GM23338 (cell line): Measurements from ENCODE around the gene UBE2E2. TPM values are rescaled to one million over a fixed set of nuclear protein-coding genes. Genes with fewer than 3 reads are reported as not detected.

Experiments used
- ATAC-seq: fragments of 200-7000 bp; cut with Tn5 transposase; 3 replicates; pipeline ENCODE4 v1.9.1; 2020
- DNase-seq: peaks from one replicate; pipeline ENCODE4 v3.0.0-alpha.2; 2015; ENCODE audit warnings: low spot score
- H2AFZ ChIP-seq: fragments of 200-600 bp; sonication (generic); 2 replicates; pipeline ENCODE4 v1.8.0; 2016; ENCODE audit warnings: antibody characterized with exemption, mild to moderate bottlenecking, moderate library complexity
- H3F3A ChIP-seq: fragments of 200-600 bp; sonication (generic); replicated peaks from 2 replicates; pipeline ENCODE4 v1.8.0; 2017; ENCODE audit warnings: antibody characterized with exemption, mixed run types, low read depth
- H3K27ac ChIP-seq: fragments of 200-600 bp; sonication (generic); 2 replicates; pipeline ENCODE4 v1.6.1; 2016; ENCODE audit warnings: low read depth
- H3K27me3 ChIP-seq: fragments of 200-600 bp; sonication (generic); 2 replicates; pipeline ENCODE4 v1.8.0; 2016; ENCODE audit warnings: mild to moderate bottlenecking, mixed run types, moderate library complexity; ENCODE audit not compliant: insufficient read depth
- H3K36me3 ChIP-seq: fragments of 200-600 bp; sonication (generic); 2 replicates; pipeline ENCODE4 v1.8.0; 2016; ENCODE audit warnings: mild to moderate bottlenecking; ENCODE audit not compliant: insufficient read depth
- H3K4me1 ChIP-seq: fragments of 200-600 bp; sonication (generic); 2 replicates; pipeline ENCODE4 v1.8.0; 2016; ENCODE audit warnings: mild to moderate bottlenecking, moderate library complexity; ENCODE audit not compliant: insufficient read depth
- H3K4me2 ChIP-seq: fragments of 200-600 bp; sonication (generic); 2 replicates; pipeline ENCODE4 v1.7.1; 2017; ENCODE audit warnings: mixed run types
- H3K4me3 ChIP-seq: fragments of 200-600 bp; sonication (generic); 2 replicates; pipeline ENCODE4 v1.6.1; 2016; ENCODE audit warnings: mixed run types
- H3K79me2 ChIP-seq: fragments of 200-600 bp; sonication (generic); replicated peaks from 2 replicates; pipeline ENCODE4 v1.8.0; 2017; ENCODE audit warnings: mild to moderate bottlenecking; ENCODE audit not compliant: insufficient read depth
- H3K9me2 ChIP-seq: fragments of 200-600 bp; sonication (generic); 2 replicates; pipeline ENCODE4 v1.8.0; 2017; ENCODE audit not compliant: insufficient read depth
- H4K20me1 ChIP-seq: fragments of 200-600 bp; sonication (generic); replicated peaks from 2 replicates; pipeline ENCODE4 v1.8.0; 2017; ENCODE audit warnings: mild to moderate bottlenecking; ENCODE audit not compliant: insufficient read depth
- H3K27ac Mint-ChIP-seq: 2 replicates; pipeline ENCODE4 v1.8.0; 2020; ENCODE audit warnings: inconsistent platforms, mild to moderate bottlenecking, moderate library complexity, mixed read lengths
- H3K27me3 Mint-ChIP-seq: 3 replicates; pipeline ENCODE4 v1.8.0; 2022; ENCODE audit warnings: low read depth, mild to moderate bottlenecking, moderate library complexity, mixed read lengths, inconsistent platforms; ENCODE audit not compliant: insufficient read depth, poor library complexity
- H3K36me3 Mint-ChIP-seq: 3 replicates; pipeline ENCODE4 v1.8.0; 2021; ENCODE audit warnings: low read depth, mild to moderate bottlenecking, inconsistent platforms, moderate library complexity, mixed read lengths
- H3K4me1 Mint-ChIP-seq: 3 replicates; pipeline ENCODE4 v1.8.0; 2020; ENCODE audit warnings: mild to moderate bottlenecking, inconsistent platforms, mixed read lengths
- H3K4me3 Mint-ChIP-seq: 3 replicates; pipeline ENCODE4 v1.8.0; 2021; ENCODE audit warnings: moderate library complexity, mild to moderate bottlenecking, inconsistent platforms, mixed read lengths
- H3K9me3 Mint-ChIP-seq: 3 replicates; pipeline ENCODE4 v1.8.0; 2020; ENCODE audit warnings: moderate library complexity, mild to moderate bottlenecking, inconsistent platforms, mixed read lengths
- CTCF ChIP-seq, 2 experiments: fragments of 200-600 bp in 1 of 2; sonication (generic) in 1 of 2; conservative IDR thresholded peaks; 2 replicates each; pipeline versions ENCODE4 v1.5.1 to v1.6.1; 2016 to 2017; ENCODE audit warnings: antibody characterized with exemption in 2 of 2, low read depth in 2 of 2, mild to moderate bottlenecking in 2 of 2, moderate library complexity in 1 of 2
- ETS1 ChIP-seq: IDR thresholded peaks from 2 replicates; pipeline ENCODE4 v1.6.1; 2016; ENCODE audit warnings: antibody characterized with exemption
- EZH2 ChIP-seq: fragments of 200-600 bp; sonication (generic); IDR thresholded peaks from one replicate; pipeline ENCODE4 v1.8.0; 2017; ENCODE audit warnings: antibody characterized with exemption, mild to moderate bottlenecking, low read depth; ENCODE audit not compliant: unreplicated experiment
- NANOG ChIP-seq: IDR thresholded peaks from 2 replicates; pipeline ENCODE4 v1.6.1; 2016; ENCODE audit warnings: antibody characterized with exemption, borderline replicate concordance
- STAT1 ChIP-seq: IDR thresholded peaks from one replicate; pipeline ENCODE4 v1.6.1; 2016; ENCODE audit warnings: antibody characterized with exemption; ENCODE audit not compliant: unreplicated experiment
- ZNF114 ChIP-seq: fragments of 250-450 bp; sonication (Bioruptor Pico); IDR thresholded peaks from 2 replicates; pipeline ENCODE4 v1.5.0; 2020; ENCODE audit warnings: mild to moderate bottlenecking, moderate library complexity
- ZNF331 ChIP-seq: fragments of 250-450 bp; sonication (Bioruptor Pico); IDR thresholded peaks from 2 replicates; pipeline ENCODE4 v1.5.0; 2020; ENCODE audit warnings: low read depth, mild to moderate bottlenecking, moderate library complexity
- ZNF462 ChIP-seq: fragments of 250-450 bp; sonication (Bioruptor Pico); IDR thresholded peaks from 2 replicates; pipeline ENCODE4 v1.5.0; 2020; ENCODE audit warnings: mild to moderate bottlenecking, moderate library complexity
- polyA plus RNA-seq: library from polyadenylated mRNA; unstranded; fragments of >200 nt; fragmentation: Nextera tagmentation; extraction: Ambion mirVana; gene quantifications from 2 replicates; pipeline ENCODE4 v1.2.1, GENCODE V29; 2016
- total RNA-seq: library from RNA; depleted of rRNA; stranded (reverse); fragments of >200 nt; shearing (Covaris generic); gene quantifications from 2 replicates; pipeline ENCODE4 v1.2.3, GENCODE V29; 2014

Gene UBE2E2
- total and polyA plus RNA-seq, 2 experiments from 2014 or later: 86.9 to 169 TPM

- H3K4me2 ChIP-seq: no peak overlapping the region
Observed at GRCh38 chr3:23553353-23553752, 350.2 kb downstream of the UBE2E2 start.

GRCh38 chr3:23565041-23565775 is 362.1 kb downstream of the UBE2E2 start:
- peaks cover 4% of the 10 kb centered on the region; the same call in 2 of the 3 replicates for H3K4me1 Mint-ChIP-seq
- no peak overlapping the region for H3K27ac Mint-ChIP-seq
- Histone ChIP-seq H3K4me3 (no peak overlapping the region), H3K27me3 (no peaks in the 10 kb centered on the region), H3K27ac (no peak overlapping the region), H3F3A (no peaks in the 10 kb centered on the region), H3K79me2 (no peaks in the 10 kb centered on the region), H3K9me2 (no peaks in the 10 kb centered on the region; the same call in 1 of the 2 replicates), H3K36me3 (no peaks in the 10 kb centered on the region), H3K4me1 (no peaks in the 10 kb centered on the region), H2AFZ (no peak overlapping the region), H4K20me1 (0 out of 2 replicates have a peak, but pooled peaks cover 2% of the 10 kb centered on the region), H3K4me2 (no peak overlapping the region)
- no peaks in the 10 kb centered on the region for H3K27me3 Mint-ChIP-seq
- ATAC-seq (no peak; the same call in 2 of the 3 replicates), DNase-seq (no peak)
- no peaks in the 10 kb centered on the region for H3K36me3 Mint-ChIP-seq
- no peak overlapping the region for H3K4me3 Mint-ChIP-seq
- H3K9me3 Mint-ChIP-seq: no peaks in the 10 kb centered on the region; the same call in 2 of the 3 replicates
- TF ChIP-seq ZNF114 (CRISPR knock-in tag) (no peak), CTCF (conservative IDR thresholded peaks at IDR 0.05; ENCODE audit: low read depth in 2 of 2) (no peak), NANOG (no peak), ZNF462 (CRISPR knock-in tag) (no peak), ETS1 (no peak), STAT1 (no peak), EZH2 (no peak), ZNF331 (CRISPR knock-in tag) (no peak)

More at GRCh38 chr3:23553353-23553752, 350.2 kb downstream of the UBE2E2 start:
- Histone ChIP-seq H3K27me3 (no peaks in the 10 kb centered on the region), H3K9me2 (no peaks in the 10 kb centered on the region), H3K36me3 (no peaks in the 10 kb centered on the region), H3K4me1 (no peaks in the 10 kb centered on the region), H4K20me1 (no peaks in the 10 kb centered on the region), H3K79me2 (no peaks in the 10 kb centered on the region), H3K27ac (no peak overlapping the region), H2AFZ (no peak overlapping the region), H3F3A (no peaks in the 10 kb centered on the region), H3K4me3 (no peak overlapping the region)
- Mint-ChIP-seq H3K4me1 (no peaks in the 10 kb centered on the region), H3K27me3 (peaks cover 2% of the 10 kb centered on the region), H3K36me3 (no peaks in the 10 kb centered on the region), H3K9me3 (no peaks in the 10 kb centered on the region), H3K27ac (no peak overlapping the region), H3K4me3 (no peak overlapping the region)
- ATAC-seq: no peak
- TF ChIP-seq ETS1: no peak
- DNase-seq: no peak
